ENCODE data around the gene KRT82.

- TF ChIP-seq CTCF (IDR thresholded peaks at IDR 0.05; ENCODE audit: low read depth, low read length, missing input control), result no peak
- no peak for TF ChIP-seq HNF4G (IDR thresholded peaks at IDR 0.05)
- no peak for TF ChIP-seq MAX (IDR thresholded peaks at IDR 0.05)
- TF ChIP-seq, protein P1, sequence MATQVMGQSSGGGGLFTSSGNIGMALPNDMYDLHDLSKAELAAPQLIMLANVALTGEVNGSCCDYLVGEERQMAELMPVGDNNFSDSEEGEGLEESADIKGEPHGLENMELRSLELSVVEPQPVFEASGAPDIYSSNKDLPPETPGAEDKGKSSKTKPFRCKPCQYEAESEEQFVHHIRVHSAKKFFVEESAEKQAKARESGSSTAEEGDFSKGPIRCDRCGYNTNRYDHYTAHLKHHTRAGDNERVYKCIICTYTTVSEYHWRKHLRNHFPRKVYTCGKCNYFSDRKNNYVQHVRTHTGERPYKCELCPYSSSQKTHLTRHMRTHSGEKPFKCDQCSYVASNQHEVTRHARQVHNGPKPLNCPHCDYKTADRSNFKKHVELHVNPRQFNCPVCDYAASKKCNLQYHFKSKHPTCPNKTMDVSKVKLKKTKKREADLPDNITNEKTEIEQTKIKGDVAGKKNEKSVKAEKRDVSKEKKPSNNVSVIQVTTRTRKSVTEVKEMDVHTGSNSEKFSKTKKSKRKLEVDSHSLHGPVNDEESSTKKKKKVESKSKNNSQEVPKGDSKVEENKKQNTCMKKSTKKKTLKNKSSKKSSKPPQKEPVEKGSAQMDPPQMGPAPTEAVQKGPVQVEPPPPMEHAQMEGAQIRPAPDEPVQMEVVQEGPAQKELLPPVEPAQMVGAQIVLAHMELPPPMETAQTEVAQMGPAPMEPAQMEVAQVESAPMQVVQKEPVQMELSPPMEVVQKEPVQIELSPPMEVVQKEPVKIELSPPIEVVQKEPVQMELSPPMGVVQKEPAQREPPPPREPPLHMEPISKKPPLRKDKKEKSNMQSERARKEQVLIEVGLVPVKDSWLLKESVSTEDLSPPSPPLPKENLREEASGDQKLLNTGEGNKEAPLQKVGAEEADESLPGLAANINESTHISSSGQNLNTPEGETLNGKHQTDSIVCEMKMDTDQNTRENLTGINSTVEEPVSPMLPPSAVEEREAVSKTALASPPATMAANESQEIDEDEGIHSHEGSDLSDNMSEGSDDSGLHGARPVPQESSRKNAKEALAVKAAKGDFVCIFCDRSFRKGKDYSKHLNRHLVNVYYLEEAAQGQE (IDR thresholded peaks at IDR 0.05), result no peak
- TF ChIP-seq RAD21 (IDR thresholded peaks at IDR 0.05), result no peak
- TF ChIP-seq FOXA1 (IDR thresholded peaks at IDR 0.05), result no peak
- no peak for TF ChIP-seq TAF1 (conservative IDR thresholded peaks at IDR 0.05)
- TF ChIP-seq NR2F2 (IDR thresholded peaks at IDR 0.05), result no peak
- TF ChIP-seq GABPA (IDR thresholded peaks at IDR 0.05 in 1 of 2, conservative IDR thresholded peaks at IDR 0.05 in 1 of 2), result no peak
- TF ChIP-seq, protein P2, sequence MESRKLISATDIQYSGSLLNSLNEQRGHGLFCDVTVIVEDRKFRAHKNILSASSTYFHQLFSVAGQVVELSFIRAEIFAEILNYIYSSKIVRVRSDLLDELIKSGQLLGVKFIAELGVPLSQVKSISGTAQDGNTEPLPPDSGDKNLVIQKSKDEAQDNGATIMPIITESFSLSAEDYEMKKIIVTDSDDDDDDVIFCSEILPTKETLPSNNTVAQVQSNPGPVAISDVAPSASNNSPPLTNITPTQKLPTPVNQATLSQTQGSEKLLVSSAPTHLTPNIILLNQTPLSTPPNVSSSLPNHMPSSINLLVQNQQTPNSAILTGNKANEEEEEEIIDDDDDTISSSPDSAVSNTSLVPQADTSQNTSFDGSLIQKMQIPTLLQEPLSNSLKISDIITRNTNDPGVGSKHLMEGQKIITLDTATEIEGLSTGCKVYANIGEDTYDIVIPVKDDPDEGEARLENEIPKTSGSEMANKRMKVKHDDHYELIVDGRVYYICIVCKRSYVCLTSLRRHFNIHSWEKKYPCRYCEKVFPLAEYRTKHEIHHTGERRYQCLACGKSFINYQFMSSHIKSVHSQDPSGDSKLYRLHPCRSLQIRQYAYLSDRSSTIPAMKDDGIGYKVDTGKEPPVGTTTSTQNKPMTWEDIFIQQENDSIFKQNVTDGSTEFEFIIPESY (IDR thresholded peaks at IDR 0.05), result no peak
- no peak for TF ChIP-seq RXRA (IDR thresholded peaks at IDR 0.05)
- TF ChIP-seq YY1 (IDR thresholded peaks at IDR 0.05), result no peak
- no peak for TF ChIP-seq ATF3 (IDR thresholded peaks at IDR 0.05)
- TF ChIP-seq EGR1 (IDR thresholded peaks at IDR 0.05; ENCODE audit: low read depth in 2 of 2), result no peak
These were observed 48.5 kb upstream of the KRT82 start for GRCh38 chr12:52454411-52455201.

Measured in liver (tissue), 3 donors.